Immature natural killer cell (primary cell): ENCODE data around the gene MCTP1. TPM values are rescaled to one million over a fixed set of nuclear protein-coding genes. Genes with fewer than 3 reads are reported as not detected.

Experiments
- DNase-seq, 3 donors: peaks; one replicate each; pipeline ENCODE4 v3.0.0; 2022; ENCODE audit warnings: mixed read lengths in 1 of 3
- H3K27ac Mint-ChIP-seq, 6 donors: one replicate each; pipeline ENCODE4 v1.8.0; 2020; ENCODE audit warnings: mixed read lengths in 6 of 6, mild to moderate bottlenecking in 5 of 6, inconsistent platforms in 4 of 6, moderate library complexity in 3 of 6
- H3K27me3 Mint-ChIP-seq, 3 donors: one replicate each; pipeline ENCODE4 v1.8.0; 2020 to 2021; ENCODE audit warnings: low read depth in 3 of 3, mild to moderate bottlenecking in 3 of 3, mixed read lengths in 3 of 3, moderate library complexity in 3 of 3, inconsistent platforms in 1 of 3
- H3K36me3 Mint-ChIP-seq, 3 donors: one replicate each; pipeline ENCODE4 v1.8.0; 2020; ENCODE audit warnings: mixed read lengths in 3 of 3, inconsistent platforms in 2 of 3, mild to moderate bottlenecking in 2 of 3
- H3K4me1 Mint-ChIP-seq, 2 donors: one replicate each; pipeline ENCODE4 v1.8.0; 2020; ENCODE audit warnings: inconsistent platforms in 2 of 2, mild to moderate bottlenecking in 2 of 2, mixed read lengths in 2 of 2, moderate library complexity in 1 of 2
- H3K4me3 Mint-ChIP-seq, 5 donors: one replicate each; pipeline ENCODE4 v1.8.0; 2020; ENCODE audit warnings: mild to moderate bottlenecking in 5 of 5, mixed read lengths in 5 of 5, inconsistent platforms in 3 of 5, moderate library complexity in 3 of 5
- H3K9me3 Mint-ChIP-seq, 6 donors: one replicate each; pipeline ENCODE4 v1.8.0; 2020; ENCODE audit warnings: mild to moderate bottlenecking in 6 of 6, mixed read lengths in 6 of 6, inconsistent platforms in 4 of 6, moderate library complexity in 3 of 6
- polyA plus RNA-seq, 3 donors: library from polyadenylated mRNA; unstranded; fragments of 300-500 nt; fragmentation: Illumina TruSeq; gene quantifications; one replicate each; pipeline ENCODE4 v1.2.3, GENCODE V29; 2021

MCTP1 gene
- polyA plus RNA-seq, 3 donors from 2014 or later: 1.4 to 2.1 (median 1.5) TPM

DNA sequence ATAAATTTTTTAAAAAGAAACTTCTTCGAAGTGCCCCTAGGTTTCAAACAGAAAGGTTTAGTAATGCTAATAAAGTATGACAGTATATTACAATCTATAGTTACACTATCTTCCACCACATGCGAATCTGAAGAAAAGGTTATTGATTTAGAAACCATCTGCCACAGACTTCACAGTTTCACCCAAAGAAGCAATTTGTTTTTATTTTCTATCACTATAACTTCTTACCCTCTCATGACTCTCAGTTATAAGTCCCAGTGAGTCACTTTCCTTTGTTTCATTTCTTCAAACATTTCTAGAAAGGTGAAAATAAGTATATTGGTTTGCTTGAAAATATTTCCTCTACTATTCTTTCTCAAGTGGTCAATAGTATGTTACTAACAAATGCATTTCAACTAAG lies 93.6 kb downstream of the MCTP1 start:
- Mint-ChIP-seq H3K4me3 (no peak overlapping the region), H3K36me3 (no peaks in the 10 kb centered on the region), H3K9me3 (peaks cover 0 to 3% (median 0%) of the 10 kb centered on the region in 6 donors), H3K27ac (no peak overlapping the region), H3K4me1 (no peaks in the 10 kb centered on the region), H3K27me3 (no peaks in the 10 kb centered on the region)
- no peak for DNase-seq

DNA sequence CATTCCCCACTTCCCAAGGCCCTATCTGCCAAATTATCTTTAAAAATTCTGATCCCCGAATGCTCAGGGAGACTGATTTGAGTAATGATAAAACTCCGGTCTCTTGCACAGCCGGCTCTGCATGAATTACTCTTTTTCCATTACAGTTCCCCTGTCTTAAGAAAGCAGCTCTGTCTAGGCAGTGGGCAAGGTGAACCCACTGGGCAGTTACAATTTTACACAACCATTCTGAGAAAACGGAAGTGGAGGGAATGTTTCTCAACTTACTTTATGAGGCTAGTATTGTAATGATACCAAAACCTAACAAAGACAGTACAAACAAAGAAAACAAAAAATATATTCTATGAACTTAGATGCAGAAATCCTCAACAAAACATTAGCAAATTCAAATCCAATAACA lies 100.0 kb downstream of the MCTP1 start:
- no peaks in the 10 kb centered on the region for H3K27me3 Mint-ChIP-seq
- H3K36me3 Mint-ChIP-seq: no peaks in the 10 kb centered on the region
- H3K4me1 Mint-ChIP-seq: no peaks in the 10 kb centered on the region
- H3K4me3 Mint-ChIP-seq: no peak overlapping the region
- DNase-seq: no peak
- peaks cover 0 to 1% (median 0%) of the 10 kb centered on the region in 6 donors for H3K9me3 Mint-ChIP-seq
- H3K27ac Mint-ChIP-seq: no peak overlapping the region

DNA sequence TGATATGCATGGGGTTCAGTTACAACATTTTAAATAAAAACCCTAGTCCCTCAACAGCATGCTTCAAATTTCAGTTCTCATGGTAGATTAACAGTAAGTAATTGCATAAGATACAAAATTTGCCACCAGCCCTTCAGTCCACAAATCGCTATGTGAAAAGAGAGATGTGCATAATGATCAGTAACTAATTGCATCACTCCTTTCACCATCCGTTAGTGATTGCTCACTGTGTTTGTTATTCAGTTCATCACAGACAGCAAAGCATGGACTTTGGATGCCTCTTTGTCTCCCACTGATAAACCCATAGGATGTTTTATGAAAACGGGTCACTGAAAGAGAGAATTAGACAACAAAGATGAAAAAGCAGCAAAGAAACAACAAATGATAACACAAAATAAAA lies 103.2 kb downstream of the MCTP1 start:
- Mint-ChIP-seq H3K4me1 (no peaks in the 10 kb centered on the region), H3K9me3 (peaks cover 0 to 4% (median 0%) of the 10 kb centered on the region in 6 donors), H3K27ac (no peak overlapping the region), H3K36me3 (no peaks in the 10 kb centered on the region), H3K4me3 (no peak overlapping the region), H3K27me3 (peaks cover 0 to 3% (median 3%) of the 10 kb centered on the region in 3 donors)
- no peak for DNase-seq

- no peaks in the 10 kb centered on the region for H3K4me1 Mint-ChIP-seq
- DNase-seq: no peak
- H3K27ac Mint-ChIP-seq: no peak overlapping the region
- peaks cover 0 to 4% (median 0%) of the 10 kb centered on the region in 6 donors for H3K9me3 Mint-ChIP-seq
- H3K4me3 Mint-ChIP-seq: no peak overlapping the region
- H3K27me3 Mint-ChIP-seq: peaks cover 0 to 3% (median 3%) of the 10 kb centered on the region in 3 donors
- no peaks in the 10 kb centered on the region for H3K36me3 Mint-ChIP-seq
Observed at GRCh38 chr5:95178046-95178651, 106.7 kb downstream of the MCTP1 start.

GRCh38 chr5:95177456-95177855 lies 107.4 kb downstream of the MCTP1 start:
- H3K9me3 Mint-ChIP-seq: peaks cover 0 to 4% (median 0%) of the 10 kb centered on the region in 6 donors
- H3K4me1 Mint-ChIP-seq: no peaks in the 10 kb centered on the region
- H3K36me3 Mint-ChIP-seq: no peaks in the 10 kb centered on the region
- peaks cover 0 to 3% (median 3%) of the 10 kb centered on the region in 3 donors for H3K27me3 Mint-ChIP-seq
- no peak for DNase-seq
- no peak overlapping the region for H3K27ac Mint-ChIP-seq
- no peak overlapping the region for H3K4me3 Mint-ChIP-seq

DNA sequence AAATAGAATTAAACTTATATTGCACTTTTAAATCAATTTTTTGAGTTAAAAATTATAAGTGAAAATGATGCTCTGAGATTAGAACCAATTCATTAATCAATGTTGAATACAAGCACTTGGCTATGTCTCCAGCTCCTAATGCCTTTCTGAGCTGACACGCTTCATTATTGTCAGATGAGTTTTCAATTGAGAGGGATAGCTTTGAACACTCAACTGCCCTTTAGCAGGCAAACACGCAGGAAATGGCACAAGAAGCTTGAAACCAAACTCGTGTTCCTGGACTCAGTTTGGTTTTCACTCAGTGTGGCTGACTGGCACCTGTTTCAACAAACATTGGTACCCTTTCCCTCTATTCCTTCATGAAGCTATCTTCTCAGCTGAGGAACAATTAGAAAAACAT lies 109.8 kb downstream of the MCTP1 start:
- Mint-ChIP-seq H3K27me3 (peaks cover 0 to 7% (median 3%) of the 10 kb centered on the region in 3 donors), H3K4me1 (no peaks in the 10 kb centered on the region), H3K9me3 (peaks cover 0 to 6% (median 0%) of the 10 kb centered on the region in 6 donors), H3K4me3 (no peak overlapping the region), H3K36me3 (no peaks in the 10 kb centered on the region), H3K27ac (no peak overlapping the region)
- no peak for DNase-seq

- Mint-ChIP-seq H3K9me3 (peaks cover 0 to 8% (median 2%) of the 10 kb centered on the region in 6 donors), H3K27ac (no peak overlapping the region), H3K4me3 (no peak overlapping the region), H3K36me3 (no peaks in the 10 kb centered on the region), H3K27me3 (peaks cover 0 to 7% (median 0%) of the 10 kb centered on the region in 3 donors), H3K4me1 (no peaks in the 10 kb centered on the region)
- no peak for DNase-seq
Observed at GRCh38 chr5:95172659-95173058, 112.2 kb downstream of the MCTP1 start.

DNA sequence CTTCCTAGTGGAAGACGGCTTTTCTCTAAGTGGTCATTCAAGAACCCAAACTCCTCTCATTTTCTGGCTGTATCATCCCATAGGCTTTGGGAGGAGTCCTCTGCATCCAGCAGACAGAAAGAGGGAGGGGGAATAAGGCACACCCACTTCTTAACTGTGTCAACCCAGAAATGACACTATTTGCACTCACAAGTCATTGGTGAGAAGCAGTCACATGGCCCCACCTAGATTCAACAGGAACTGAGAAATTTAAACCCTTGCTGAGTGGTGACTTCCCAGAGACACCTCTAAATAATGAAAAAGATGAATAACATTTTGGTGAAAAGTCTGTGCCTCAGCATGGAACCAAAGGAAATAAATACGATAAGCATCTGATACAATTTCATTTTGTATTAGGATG lies 120.0 kb downstream of the MCTP1 start:
- H3K4me3 Mint-ChIP-seq: no peak overlapping the region
- peaks cover 0 to 9% of the 10 kb centered on the region in 2 donors for H3K4me1 Mint-ChIP-seq
- H3K27me3 Mint-ChIP-seq: peaks cover 0 to 1% (median 0%) of the 10 kb centered on the region in 3 donors
- no peak for DNase-seq
- H3K36me3 Mint-ChIP-seq: no peaks in the 10 kb centered on the region
- no peak overlapping the region for H3K27ac Mint-ChIP-seq
- H3K9me3 Mint-ChIP-seq: peaks cover 0 to 6% (median under 1%) of the 10 kb centered on the region in 6 donors

GRCh38 chr5:95163079-95163478 lies 121.8 kb downstream of the MCTP1 start:
- no peak overlapping the region for H3K27ac Mint-ChIP-seq
- no peaks in the 10 kb centered on the region for H3K9me3 Mint-ChIP-seq
- peaks cover 0 to 1% (median 0%) of the 10 kb centered on the region in 3 donors for H3K27me3 Mint-ChIP-seq
- H3K36me3 Mint-ChIP-seq: no peaks in the 10 kb centered on the region
- H3K4me3 Mint-ChIP-seq: no peak overlapping the region
- no peak for DNase-seq
- peaks cover 0 to 9% of the 10 kb centered on the region in 2 donors for H3K4me1 Mint-ChIP-seq

DNA sequence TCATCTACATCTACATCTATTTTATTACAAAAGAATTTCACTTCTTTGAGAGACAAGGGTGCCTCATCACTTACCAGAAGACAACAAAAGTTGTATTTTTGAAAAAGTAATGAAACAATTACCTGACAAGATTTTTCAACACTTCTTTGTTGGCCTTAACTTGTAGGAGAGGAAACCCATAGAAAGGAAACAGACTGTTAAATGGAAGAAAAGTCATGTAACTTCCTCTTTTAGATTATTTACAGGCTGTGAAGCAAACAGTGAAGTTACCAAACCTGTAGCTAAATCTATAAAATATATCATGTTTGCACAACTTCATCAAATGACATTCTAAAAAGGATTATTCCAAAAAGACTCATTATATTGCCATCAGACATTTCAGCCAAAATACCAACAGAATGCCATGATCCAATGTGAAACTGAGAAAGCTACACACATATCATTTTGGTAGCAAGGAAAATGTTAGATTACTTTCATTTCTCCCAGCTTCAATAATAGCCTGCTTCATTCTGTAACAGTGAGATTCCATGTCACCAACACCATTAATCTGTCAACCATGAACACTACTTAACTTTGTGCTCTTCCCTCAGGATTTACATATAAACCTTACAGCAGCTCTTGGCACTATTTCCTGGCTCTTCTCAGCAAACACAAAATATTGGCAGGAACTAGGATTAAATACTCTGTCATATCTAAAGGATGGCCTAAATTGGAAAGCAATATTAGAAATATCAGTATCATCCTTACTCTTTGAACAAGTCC lies 122.5 kb downstream of the MCTP1 start:
- no peaks in the 10 kb centered on the region for H3K36me3 Mint-ChIP-seq
- no peaks in the 10 kb centered on the region for H3K9me3 Mint-ChIP-seq
- H3K4me1 Mint-ChIP-seq: peaks cover 0 to 9% of the 10 kb centered on the region in 2 donors
- H3K27ac Mint-ChIP-seq: no peak overlapping the region
- H3K4me3 Mint-ChIP-seq: no peak overlapping the region
- H3K27me3 Mint-ChIP-seq: no peaks in the 10 kb centered on the region
- DNase-seq: no peak

- Mint-ChIP-seq H3K27me3 (no peaks in the 10 kb centered on the region), H3K4me1 (peaks cover 0 to 9% of the 10 kb centered on the region in 2 donors), H3K4me3 (no peak overlapping the region), H3K27ac (no peak overlapping the region), H3K9me3 (peaks cover 0 to 2% (median 0%) of the 10 kb centered on the region in 6 donors), H3K36me3 (no peaks in the 10 kb centered on the region)
- no peak for DNase-seq
Observed at GRCh38 chr5:95159603-95160002, 125.3 kb downstream of the MCTP1 start.

GRCh38 chr5:95155888-95156287 lies 129.0 kb downstream of the MCTP1 start:
- Mint-ChIP-seq H3K27ac (no peak overlapping the region), H3K36me3 (no peaks in the 10 kb centered on the region), H3K4me1 (no peaks in the 10 kb centered on the region), H3K4me3 (no peak overlapping the region), H3K27me3 (peaks cover 1 to 3% (median 3%) of the 10 kb centered on the region in 3 donors), H3K9me3 (peaks cover 0 to 7% (median 0%) of the 10 kb centered on the region in 6 donors)
- DNase-seq: no peak

GRCh38 chr5:95153511-95153910 lies 131.4 kb downstream of the MCTP1 start:
- no peaks in the 10 kb centered on the region for H3K36me3 Mint-ChIP-seq
- H3K27ac Mint-ChIP-seq: no peak overlapping the region
- no peak for DNase-seq
- peaks cover 0 to 7% (median under 1%) of the 10 kb centered on the region in 6 donors for H3K9me3 Mint-ChIP-seq
- no peaks in the 10 kb centered on the region for H3K4me1 Mint-ChIP-seq
- no peak overlapping the region for H3K4me3 Mint-ChIP-seq
- H3K27me3 Mint-ChIP-seq: peaks cover 1 to 3% (median 3%) of the 10 kb centered on the region in 3 donors

DNA sequence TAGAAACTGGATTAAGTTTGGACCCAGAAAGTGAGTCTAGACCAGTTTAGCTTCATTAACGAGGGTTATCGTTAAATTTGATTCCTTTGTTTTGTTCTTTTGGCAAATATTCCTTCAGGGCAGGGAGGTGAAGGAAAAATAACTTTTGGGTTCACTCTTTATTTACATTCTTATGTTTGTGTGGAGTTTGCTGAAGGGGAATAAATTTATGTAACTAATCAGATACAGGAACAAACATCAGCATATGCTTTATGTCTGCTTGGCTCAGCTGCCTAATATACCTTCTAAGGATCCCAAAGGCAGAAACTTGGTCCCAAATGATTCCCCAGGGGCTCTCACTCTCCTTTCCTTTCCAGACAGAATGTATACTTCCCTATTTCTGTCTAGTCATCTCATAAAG lies 132.4 kb downstream of the MCTP1 start:
- no peak overlapping the region for H3K27ac Mint-ChIP-seq
- no peak for DNase-seq
- peaks cover 0 to 9% (median 5%) of the 10 kb centered on the region in 6 donors for H3K9me3 Mint-ChIP-seq
- H3K4me3 Mint-ChIP-seq: no peak overlapping the region
- H3K27me3 Mint-ChIP-seq: peaks cover 1 to 3% (median 3%) of the 10 kb centered on the region in 3 donors
- no peaks in the 10 kb centered on the region for H3K36me3 Mint-ChIP-seq
- H3K4me1 Mint-ChIP-seq: no peaks in the 10 kb centered on the region
